DMS153 (cell line): ENCODE measurements around the gene DMWD.
"Not testable (repeated sequence)": the region's sequence is repeated elsewhere in the genome, so short reads cannot be mapped to it uniquely, and the experiment has no call there.

Source experiments
- DNase-seq: peaks from one replicate; lab custom pipeline; 2025; lab: John Stamatoyannopoulos, UW

DMWD gene

GRCh38 chr19:45816236-45817009, 23.8 kb upstream of the DMWD start:
- DNase-seq: no peak

DNA sequence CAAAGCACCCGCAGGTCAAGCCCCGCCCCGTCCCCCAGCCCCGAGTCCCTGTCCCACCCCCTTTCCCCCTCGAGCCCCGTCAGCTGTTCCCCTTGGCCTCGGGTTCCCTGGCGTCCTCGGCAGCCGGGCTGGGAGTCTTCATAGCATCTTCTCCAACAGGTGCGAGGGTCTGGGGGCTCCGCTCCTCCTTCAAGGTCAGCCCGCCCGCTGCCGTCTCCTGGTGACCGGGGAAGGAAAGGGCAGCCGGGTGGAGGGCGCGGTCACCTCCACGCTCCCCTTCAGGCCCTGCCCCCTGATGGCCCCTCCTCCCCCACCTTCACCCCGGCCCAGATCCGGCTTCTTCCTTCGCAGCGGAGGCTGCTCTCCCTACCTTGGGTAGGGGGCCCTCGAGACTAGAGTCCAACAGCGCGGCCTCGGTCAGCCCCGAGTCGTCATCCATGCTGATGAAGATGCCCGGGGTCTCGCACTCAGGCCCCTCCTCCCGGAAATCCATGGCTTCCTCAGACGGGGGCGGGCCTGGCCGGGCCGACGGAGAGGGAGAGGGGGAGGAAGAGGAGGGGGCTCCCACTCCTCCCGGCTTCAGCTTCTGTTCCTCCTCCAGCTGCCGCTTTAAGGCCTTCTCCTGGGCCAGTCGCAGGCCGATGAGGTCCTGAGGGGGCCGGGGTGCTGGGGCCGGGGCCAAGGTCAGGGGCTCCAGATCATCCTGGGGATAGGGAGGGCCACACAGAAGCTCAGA, 23.0 kb upstream of the DMWD start:
- peak; percentile 8 for DNase-seq

GRCh38 chr19:45814851-45815480, 22.3 kb upstream of the DMWD start, which contains the start of gene RSPH6A:
Gene RSPH6A (minus strand): TSS chr19:45815308. CDS start chr19:45815176, 132 bp downstream.
- DNase-seq: no peak

DNA sequence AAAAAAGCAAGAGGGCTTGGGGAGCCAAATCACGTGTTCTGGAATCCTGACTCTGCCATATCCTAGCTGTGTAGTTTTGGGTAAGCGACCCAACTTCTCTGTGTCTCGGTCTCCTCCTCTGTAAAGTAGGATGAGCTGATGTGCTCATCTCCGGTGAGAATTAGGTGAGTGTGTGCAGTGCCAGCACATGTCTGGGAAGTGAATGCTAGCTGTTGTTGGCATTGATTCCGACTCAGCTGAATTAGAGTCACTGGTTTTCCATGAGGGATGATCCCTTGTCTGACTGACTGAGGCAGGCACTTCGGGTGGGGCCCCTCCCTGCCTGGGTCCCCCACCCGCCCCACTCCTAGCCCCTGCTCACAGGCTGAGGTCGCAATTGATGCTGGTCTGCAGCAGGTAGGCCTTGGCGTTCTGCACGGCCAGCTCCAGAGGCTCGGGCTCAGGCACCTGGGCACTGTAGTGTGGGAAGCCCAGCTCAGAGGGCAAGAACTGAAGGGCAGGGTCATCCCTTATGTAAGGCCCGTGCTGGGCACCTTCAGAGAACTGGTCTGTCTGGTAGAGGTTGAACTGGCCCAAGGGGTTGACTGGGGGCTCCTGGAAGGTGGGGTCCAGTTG, 21.6 kb upstream of the DMWD start:
- DNase-seq: no peak

GRCh38 chr19:45812297-45812696, 19.7 kb upstream of the DMWD start:
- DNase-seq: no peak

DNA sequence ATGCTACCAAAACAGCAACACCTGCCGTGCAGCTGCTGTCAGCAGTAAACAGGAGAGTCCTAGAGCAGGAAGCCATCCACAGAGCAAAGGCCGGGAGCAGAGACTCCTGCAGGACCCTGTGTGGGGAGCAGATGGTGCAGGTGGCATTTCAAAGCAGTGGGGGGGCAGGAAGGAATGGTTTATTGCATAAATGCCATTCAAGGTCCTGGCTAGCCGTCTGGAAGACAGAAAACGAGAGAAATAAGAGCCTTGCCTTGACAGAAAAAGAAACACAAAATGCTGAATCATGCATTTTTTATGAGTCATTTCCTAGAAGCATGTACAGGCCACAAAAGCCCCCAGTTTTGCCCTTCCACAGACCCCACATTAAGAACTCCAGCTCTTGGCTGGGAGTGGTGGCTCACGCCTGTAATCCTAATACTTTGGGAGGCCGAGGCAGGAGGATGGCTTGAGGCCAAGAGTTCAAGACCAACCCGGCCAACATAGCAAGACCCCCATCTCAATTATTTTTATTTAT, 17.1 kb upstream of the DMWD start:
- DNase-seq: peak; percentile 54

GRCh38 chr19:45805719-45806118, 13.1 kb upstream of the DMWD start:
- DNase-seq: no peak

- no peak for DNase-seq
Observed at GRCh38 chr19:45804959-45805230, 12.2 kb upstream of the DMWD start.

DNA sequence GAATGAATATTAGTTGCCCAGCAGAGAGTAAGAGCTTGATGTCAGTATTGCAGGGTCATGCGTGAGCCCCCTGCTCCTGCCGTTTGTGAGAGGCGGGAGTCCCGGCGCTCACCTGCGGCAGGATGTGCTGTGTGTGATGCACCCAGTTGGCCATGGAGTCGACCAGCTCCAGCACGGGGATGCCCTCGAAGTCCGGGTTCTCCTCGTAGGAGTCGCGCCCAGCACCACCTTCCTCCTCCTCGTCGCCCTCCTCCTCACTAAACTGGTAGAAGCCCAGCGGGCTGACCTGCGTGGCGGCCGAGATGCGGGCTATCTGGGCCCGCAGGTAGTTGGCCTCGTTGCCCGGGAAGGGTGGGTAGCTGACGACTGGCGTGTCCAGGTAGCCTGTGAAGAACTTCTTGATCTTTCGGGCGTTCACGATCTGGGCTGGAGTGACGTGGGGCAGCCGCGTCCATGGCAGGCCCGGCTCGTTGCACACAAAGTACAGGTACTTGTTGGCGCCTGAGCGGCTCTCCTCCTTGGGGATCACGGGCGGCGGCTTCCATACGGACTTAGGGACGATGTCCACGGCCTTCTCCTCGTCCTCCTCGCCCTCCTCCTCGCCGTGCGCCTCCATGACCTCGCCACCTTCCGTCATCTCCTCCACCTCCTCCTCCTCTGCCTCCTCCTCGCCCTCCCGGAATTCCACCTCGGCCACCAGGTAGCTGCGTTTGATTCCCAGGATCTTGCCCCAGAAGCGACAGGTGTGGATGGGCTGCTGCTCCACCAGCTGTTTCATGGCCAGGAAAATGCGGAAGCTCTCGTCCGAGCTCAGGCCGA, 11.7 kb upstream of the DMWD start:
- no peak for DNase-seq

DNA sequence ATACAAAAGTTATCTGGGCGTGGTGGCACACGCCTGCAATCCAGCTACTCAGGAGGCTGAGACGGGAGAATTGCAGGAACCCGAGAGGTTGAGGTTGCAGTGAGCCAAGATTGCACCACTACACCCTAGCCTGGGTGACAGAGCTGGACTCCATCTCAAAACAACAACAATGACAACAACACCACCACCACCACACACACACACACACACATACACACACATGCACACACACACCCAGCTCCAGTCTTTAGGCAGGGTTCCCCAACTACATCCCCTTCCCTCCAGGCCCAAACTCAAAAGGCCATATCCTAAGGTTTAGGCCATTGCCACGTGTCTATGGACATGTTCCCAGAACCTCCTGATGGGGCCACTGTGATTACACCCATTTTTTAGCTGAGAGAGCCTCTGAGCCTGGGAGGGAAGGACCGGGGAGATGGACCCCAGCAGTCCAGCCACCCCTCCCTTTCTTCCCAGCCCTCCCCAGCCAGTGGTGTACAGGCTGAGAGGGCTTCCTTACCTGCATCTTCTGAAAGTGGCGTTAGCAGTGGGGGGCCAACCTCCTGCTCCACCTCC, 9.0 kb upstream of the DMWD start:
- DNase-seq: no peak

DNA sequence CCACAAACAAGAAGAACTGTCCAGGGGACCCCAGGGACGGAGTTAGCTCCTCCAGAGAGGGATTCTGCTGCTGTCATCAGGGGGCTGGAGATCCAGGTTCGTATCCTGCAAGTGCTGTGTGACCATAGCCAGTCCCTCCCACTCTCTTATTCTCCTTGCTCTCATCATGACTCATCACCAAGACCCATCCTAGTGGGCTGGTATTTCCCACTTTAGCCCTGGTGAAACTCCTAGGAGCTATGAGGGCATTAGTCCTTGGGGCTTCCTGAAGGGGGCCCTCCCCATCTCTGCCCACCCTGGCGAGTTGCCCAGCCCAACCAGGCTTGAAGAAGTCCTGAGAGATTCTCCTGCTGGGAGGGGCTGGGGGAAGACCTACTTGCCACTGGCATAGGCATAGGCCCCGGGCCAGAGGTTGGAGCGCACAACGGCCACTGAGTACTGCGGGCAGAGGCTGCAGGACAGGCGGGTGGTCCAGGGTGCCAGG, 7.5 kb upstream of the DMWD start:
- no peak for DNase-seq

DNA sequence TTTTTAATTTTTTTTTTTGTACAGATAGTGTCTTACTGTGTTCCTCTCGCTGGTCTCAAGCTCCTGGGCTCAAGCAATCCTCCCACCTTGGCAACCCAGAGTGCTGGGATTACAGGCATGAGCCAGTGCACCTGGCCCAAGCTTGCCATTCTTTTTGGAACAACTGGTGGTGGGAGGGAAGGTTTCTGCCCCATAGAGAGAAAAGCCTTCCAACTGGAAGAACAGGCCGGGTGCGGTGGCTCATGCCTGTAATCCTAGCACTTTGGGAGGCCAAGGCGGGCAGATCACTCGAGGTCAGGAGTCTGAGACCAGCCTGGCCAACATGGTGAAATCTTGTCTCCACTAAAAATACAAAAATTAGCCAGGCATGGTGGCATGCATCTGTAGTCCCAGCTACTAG, 6.9 kb upstream of the DMWD start:
- DNase-seq: not testable (repeated sequence)

DNA sequence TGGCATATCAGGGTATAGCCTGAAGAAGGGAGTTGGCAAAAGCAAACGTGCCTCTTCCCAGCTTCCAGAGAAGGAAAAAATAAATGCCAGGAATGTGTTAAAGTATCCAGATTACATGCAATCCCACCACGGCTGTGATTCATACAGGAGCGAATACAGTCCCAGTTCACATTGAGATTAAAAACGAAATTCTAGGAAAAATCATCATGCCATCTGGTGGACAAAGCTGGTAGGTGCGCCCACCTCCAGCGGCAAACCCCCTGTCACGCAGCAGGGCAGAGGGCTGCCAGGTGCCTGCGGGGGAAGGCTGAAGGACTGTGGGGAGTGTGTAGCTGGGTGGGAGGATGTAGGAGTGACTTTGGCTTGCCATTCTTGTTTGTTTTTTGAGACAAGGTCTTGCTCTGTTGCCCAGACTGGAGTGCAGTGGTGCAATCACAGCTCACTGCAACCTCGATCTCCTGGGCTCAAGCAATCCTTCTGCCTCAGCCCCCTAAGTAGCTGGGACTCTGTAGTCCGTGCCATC, 6.4 kb upstream of the DMWD start:
- peak; percentile 6 for DNase-seq

DNA sequence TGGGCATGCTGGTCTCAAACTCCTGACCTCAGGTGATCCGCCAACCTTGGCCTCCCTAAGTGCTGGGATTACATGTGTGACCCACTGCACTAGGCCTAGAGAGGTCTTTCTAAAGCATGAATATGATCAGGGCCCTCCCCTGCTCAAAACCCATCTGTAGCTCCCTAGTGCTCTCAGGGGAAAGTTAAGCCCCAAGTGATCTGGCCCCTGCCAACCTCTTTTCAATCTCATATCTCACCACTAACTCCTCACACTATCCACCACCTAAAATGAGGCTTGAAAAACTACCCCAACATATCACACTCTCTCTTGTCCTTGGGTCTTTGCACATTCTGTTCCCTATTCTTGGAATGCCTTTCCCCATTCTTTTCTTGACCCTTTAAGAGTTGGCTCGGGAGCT, 2.0 kb upstream of the DMWD start:
- DNase-seq: no peak

GRCh38 chr19:45793876-45794275, 1.2 kb upstream of the DMWD start:
- DNase-seq: no peak

DNA sequence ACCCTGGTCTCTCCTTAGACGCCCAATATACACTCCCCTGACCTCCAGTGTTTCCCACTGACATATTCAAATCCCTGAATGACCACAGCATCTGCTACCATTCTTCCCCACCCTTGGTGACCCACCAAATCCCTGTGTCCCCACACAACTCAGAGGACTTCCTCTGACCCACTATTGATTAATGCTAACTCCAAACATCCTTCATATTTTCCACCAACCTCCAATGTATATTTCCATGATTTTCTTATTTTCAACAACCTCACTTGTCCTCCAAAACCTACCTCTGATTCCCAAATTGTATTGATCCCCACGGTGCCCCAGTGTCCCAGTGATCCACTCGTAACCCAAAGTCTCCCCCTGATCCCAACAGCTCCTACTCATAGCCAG, 526 bp upstream of the DMWD start:
- no peak for DNase-seq

- DNase-seq: no peak
Observed at GRCh38 chr19:45791744-45792469, 738 bp downstream of the DMWD start.

GRCh38 chr19:45790942-45791341, 1.7 kb downstream of the DMWD start:
- no peak for DNase-seq

- DNase-seq: no peak
Observed at GRCh38 chr19:45789035-45789786, 3.4 kb downstream of the DMWD start.

GRCh38 chr19:45786533-45786894, 6.1 kb downstream of the DMWD start:
- DNase-seq: no peak
